ENCODE results near the gene ABCA1. TPM values are rescaled to one million over a fixed set of nuclear protein-coding genes. Genes with fewer than 3 reads are reported as not detected.

ABCA1 gene
- total and polyA plus RNA-seq, 4 experiments from 2014 or later = 0.57 to 1.2 (median 0.91) TPM

DNA sequence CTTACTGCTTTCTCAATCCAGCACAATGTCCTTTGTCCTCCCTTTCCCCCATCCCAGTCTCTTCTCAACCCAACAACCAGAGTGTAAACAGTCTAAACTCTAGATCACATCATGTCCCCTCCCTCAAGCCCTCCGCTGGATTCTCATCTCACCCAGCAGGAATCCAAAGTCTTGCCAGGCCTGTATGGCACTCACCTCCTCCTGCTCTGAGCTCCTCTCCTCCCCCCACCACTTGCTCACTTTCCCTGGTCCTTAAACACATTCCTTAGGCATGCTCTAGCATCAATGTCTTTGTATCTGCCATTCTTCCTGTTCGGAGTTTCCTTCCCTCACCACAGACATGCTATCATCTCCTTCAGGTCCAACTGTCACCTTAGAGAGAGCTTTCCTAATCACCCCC is 85.3 kb downstream of the ABCA1 start:
- Histone ChIP-seq H3K27ac (ENCODE audit: low read depth, low read length) (no peak overlapping the region), H3K4me3 (ENCODE audit: low read length in 2 of 2) (no peak overlapping the region), H3K9me3 (ENCODE audit: control insufficient read depth in 1 of 2, low read length in 2 of 2) (no peaks in the 10 kb centered on the region), H3K27me3 (ENCODE audit: insufficient read depth, low read length) (no peaks in the 10 kb centered on the region), H3K4me1 (ENCODE audit: insufficient read depth, low read length) (no peaks in the 10 kb centered on the region), H3K36me3 (ENCODE audit: insufficient read depth, low read length) (no peaks in the 10 kb centered on the region)
- Mint-ChIP-seq H3K27me3 (peaks cover 0 to 6% of the 10 kb centered on the region in 2 donors), H3K36me3 (peaks cover 0 to 3% of the 10 kb centered on the region in 2 donors), H3K4me1 (peaks cover 0 to 5% (median 0%) of the 10 kb centered on the region in 4 donors), H3K27ac (no peak overlapping the region), H3K9me3 (no peaks in the 10 kb centered on the region), H3K4me3 (no peak overlapping the region)
- intact Hi-C loops (cut with micrococcal nuclease) = no loop called here
- CTCF ChIA-PET (ENCODE audit: partially characterized antibody) = no interaction called here
- no peak for DNase-seq
- POLR2A ChIA-PET (ENCODE audit: partially characterized antibody) = no interaction called here

DNA sequence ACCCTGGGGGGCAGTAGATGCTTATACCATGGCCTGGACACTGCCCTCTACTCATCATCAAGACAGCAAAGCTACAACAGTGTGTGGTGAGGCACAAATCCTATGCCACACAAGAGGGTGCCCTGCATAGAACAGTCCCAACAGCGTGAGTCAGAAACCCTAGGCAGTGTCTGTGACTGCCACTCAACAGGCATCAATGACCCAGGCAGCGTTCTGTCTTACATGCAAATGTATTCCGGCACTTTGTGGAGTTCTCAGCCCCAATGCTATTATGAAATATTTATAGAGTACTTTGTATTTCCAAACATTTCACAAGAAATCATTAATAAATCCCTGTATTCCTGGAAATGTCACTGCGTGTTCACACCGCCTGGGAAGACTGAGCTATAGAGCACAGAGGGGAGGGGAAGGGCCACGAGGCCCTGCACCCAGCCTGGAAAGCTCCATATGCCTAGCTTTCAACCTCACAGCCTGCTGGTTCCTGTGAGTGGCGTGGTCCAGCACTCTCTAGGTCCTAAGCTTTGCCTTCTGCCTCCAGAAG is 86.3 kb downstream of the ABCA1 start:
- Histone ChIP-seq H3K27me3 (ENCODE audit: insufficient read depth, low read length) (no peaks in the 10 kb centered on the region), H3K27ac (ENCODE audit: low read depth, low read length) (no peak overlapping the region), H3K4me3 (ENCODE audit: low read length in 2 of 2) (no peak overlapping the region), H3K4me1 (ENCODE audit: insufficient read depth, low read length) (peaks cover under 1% of the 10 kb centered on the region), H3K36me3 (ENCODE audit: insufficient read depth, low read length) (no peaks in the 10 kb centered on the region), H3K9me3 (ENCODE audit: control insufficient read depth in 1 of 2, low read length in 2 of 2) (no peaks in the 10 kb centered on the region)
- no peak overlapping the region for H3K4me3 Mint-ChIP-seq
- peaks cover 0 to 5% (median 3%) of the 10 kb centered on the region in 4 donors for H3K4me1 Mint-ChIP-seq
- ChIA-PET POLR2A (ENCODE audit: partially characterized antibody) (no interaction called here), CTCF (ENCODE audit: partially characterized antibody) (interaction anchor here (0.6 to 1.4 kb wide), 2 partner anchors 22 to 62 kb away, joined by 3 to 4 read pairs; no protein-coding TSS in a partner anchor)
- H3K27ac Mint-ChIP-seq = no peak overlapping the region
- no peaks in the 10 kb centered on the region for H3K9me3 Mint-ChIP-seq
- H3K27me3 Mint-ChIP-seq = peaks cover 0 to 5% of the 10 kb centered on the region in 2 donors
- peaks cover 0 to 7% of the 10 kb centered on the region in 2 donors for H3K36me3 Mint-ChIP-seq
- intact Hi-C loops (cut with micrococcal nuclease) = no loop called here
- no peak for DNase-seq

DNA sequence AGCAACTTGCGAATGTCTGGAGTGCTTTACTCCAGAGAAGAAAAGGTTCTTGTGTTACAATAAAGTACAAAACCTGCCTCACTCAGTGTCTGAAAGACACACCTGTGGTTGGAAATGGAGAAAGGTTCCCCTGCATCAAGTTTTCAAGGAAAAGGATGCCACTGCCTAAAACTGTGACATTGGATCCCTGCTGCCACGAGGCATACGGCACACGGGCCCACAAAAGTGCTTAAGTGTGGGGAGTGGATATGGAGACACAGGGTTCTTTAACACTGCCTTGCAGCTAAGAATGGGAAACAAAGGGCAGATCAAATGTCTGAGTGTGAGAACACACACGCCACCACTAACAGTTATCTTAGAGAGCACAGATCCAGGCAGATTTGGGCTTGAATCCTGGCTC is 89.0 kb downstream of the ABCA1 start:
- H3K36me3 ChIP-seq (ENCODE audit: insufficient read depth, low read length) = no peaks in the 10 kb centered on the region
- no peak overlapping the region for H3K27ac ChIP-seq (ENCODE audit: low read depth, low read length)
- no peaks in the 10 kb centered on the region for H3K9me3 ChIP-seq (ENCODE audit: control insufficient read depth in 1 of 2, low read length in 2 of 2)
- Mint-ChIP-seq H3K4me3 (no peak overlapping the region), H3K9me3 (no peaks in the 10 kb centered on the region), H3K27me3 (peaks cover 0 to 5% of the 10 kb centered on the region in 2 donors), H3K4me1 (peaks cover 0 to 13% (median 7%) of the 10 kb centered on the region in 4 donors), H3K36me3 (peaks cover 0 to 7% of the 10 kb centered on the region in 2 donors), H3K27ac (no peak overlapping the region)
- H3K4me1 ChIP-seq (ENCODE audit: insufficient read depth, low read length) = peaks cover 6% of the 10 kb centered on the region
- H3K4me3 ChIP-seq (ENCODE audit: low read length in 2 of 2) = no peak overlapping the region
- CTCF ChIA-PET (ENCODE audit: partially characterized antibody) = interaction anchor here (0.7 to 0.9 kb wide), 2 partner anchors 30 to 39 kb away, joined by 3 read pairs; no protein-coding TSS in a partner anchor
- POLR2A ChIA-PET (ENCODE audit: partially characterized antibody) = no interaction called here
- no peak for DNase-seq
- H3K27me3 ChIP-seq (ENCODE audit: insufficient read depth, low read length) = no peaks in the 10 kb centered on the region
- intact Hi-C loops (cut with micrococcal nuclease) = no loop called here

- intact Hi-C loops (cut with micrococcal nuclease) = no loop called here
- POLR2A ChIA-PET (ENCODE audit: partially characterized antibody) = no interaction called here
Measured at GRCh38 chr9:104836767-104837166, 91.2 kb downstream of the ABCA1 start.

DNA sequence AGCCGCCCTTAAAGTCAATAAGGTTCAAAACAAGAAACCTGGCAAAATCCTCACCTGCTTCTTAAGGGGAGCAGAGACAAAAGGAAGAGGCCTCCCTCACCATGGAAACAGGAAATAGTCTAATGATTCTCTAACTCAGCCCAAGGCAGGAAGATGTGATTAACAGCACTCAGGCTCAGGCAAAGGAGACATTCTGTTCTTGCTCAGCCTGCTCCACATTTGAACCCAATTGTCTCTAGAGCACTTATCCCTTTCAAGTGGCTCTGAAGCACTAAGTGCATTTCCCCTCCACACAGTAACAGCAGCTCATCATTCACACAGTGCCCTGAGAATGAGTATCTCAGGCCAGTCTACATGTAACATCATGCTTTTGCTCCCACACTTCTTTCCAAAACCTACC is 91.7 kb downstream of the ABCA1 start:
- Mint-ChIP-seq H3K27me3 (peaks cover 0 to 5% of the 10 kb centered on the region in 2 donors), H3K4me1 (peaks cover 0 to 13% (median 7%) of the 10 kb centered on the region in 4 donors), H3K27ac (no peak overlapping the region), H3K9me3 (no peaks in the 10 kb centered on the region), H3K36me3 (peaks cover 0 to 13% of the 10 kb centered on the region in 2 donors), H3K4me3 (no peak overlapping the region)
- peaks cover 6% of the 10 kb centered on the region for H3K4me1 ChIP-seq (ENCODE audit: insufficient read depth, low read length)
- no peaks in the 10 kb centered on the region for H3K36me3 ChIP-seq (ENCODE audit: insufficient read depth, low read length)
- H3K27ac ChIP-seq (ENCODE audit: low read depth, low read length) = no peak overlapping the region
- no peak overlapping the region for H3K4me3 ChIP-seq (ENCODE audit: low read length in 2 of 2)
- no peak for DNase-seq
- no peaks in the 10 kb centered on the region for H3K27me3 ChIP-seq (ENCODE audit: insufficient read depth, low read length)
- H3K9me3 ChIP-seq (ENCODE audit: control insufficient read depth in 1 of 2, low read length in 2 of 2) = no peaks in the 10 kb centered on the region
- POLR2A ChIA-PET (ENCODE audit: partially characterized antibody) = no interaction called here
- intact Hi-C loops (cut with micrococcal nuclease) = no loop called here
- CTCF ChIA-PET (ENCODE audit: partially characterized antibody) = interaction anchor here (1.8 kb wide), 1 partner anchor 24 kb away, joined by 4 read pairs; no protein-coding TSS in a partner anchor

More at GRCh38 chr9:104836767-104837166, 91.2 kb downstream of the ABCA1 start:
- CTCF ChIA-PET (ENCODE audit: partially characterized antibody) = interaction anchor here (1.8 kb wide), 1 partner anchor 24 kb away, joined by 4 read pairs; no protein-coding TSS in a partner anchor
- Mint-ChIP-seq H3K9me3 (no peaks in the 10 kb centered on the region), H3K36me3 (peaks cover 0 to 9% of the 10 kb centered on the region in 2 donors), H3K27me3 (peaks cover 0 to 5% of the 10 kb centered on the region in 2 donors), H3K4me1 (peaks cover 0 to 13% (median 7%) of the 10 kb centered on the region in 4 donors), H3K27ac (peak overlapping the region in 1 of 7 donors; percentile 69), H3K4me3 (peak overlapping the region in 1 of 8 donors; percentile 27)
- DNase-seq = no peak
- no peak overlapping the region for H3K27ac ChIP-seq (ENCODE audit: low read depth, low read length)
- peaks cover 6% of the 10 kb centered on the region for H3K4me1 ChIP-seq (ENCODE audit: insufficient read depth, low read length)
- H3K4me3 ChIP-seq (ENCODE audit: low read length in 2 of 2) = no peak overlapping the region
- H3K9me3 ChIP-seq (ENCODE audit: control insufficient read depth in 1 of 2, low read length in 2 of 2) = no peaks in the 10 kb centered on the region
- no peaks in the 10 kb centered on the region for H3K27me3 ChIP-seq (ENCODE audit: insufficient read depth, low read length)
- H3K36me3 ChIP-seq (ENCODE audit: insufficient read depth, low read length) = no peaks in the 10 kb centered on the region

GRCh38 chr9:104835161-104835560 is 92.8 kb downstream of the ABCA1 start:
- Mint-ChIP-seq H3K36me3 (peaks cover 0 to 14% of the 10 kb centered on the region in 2 donors), H3K4me1 (peaks cover 0 to 13% (median 7%) of the 10 kb centered on the region in 4 donors), H3K27ac (no peak overlapping the region), H3K27me3 (peaks cover 0 to 5% of the 10 kb centered on the region in 2 donors), H3K4me3 (no peak overlapping the region), H3K9me3 (no peaks in the 10 kb centered on the region)
- H3K4me3 ChIP-seq (ENCODE audit: low read length in 2 of 2) = no peak overlapping the region
- H3K27me3 ChIP-seq (ENCODE audit: insufficient read depth, low read length) = no peaks in the 10 kb centered on the region
- intact Hi-C loops (cut with micrococcal nuclease) = no loop called here
- no peaks in the 10 kb centered on the region for H3K9me3 ChIP-seq (ENCODE audit: control insufficient read depth in 1 of 2, low read length in 2 of 2)
- no peak overlapping the region for H3K27ac ChIP-seq (ENCODE audit: low read depth, low read length)
- H3K4me1 ChIP-seq (ENCODE audit: insufficient read depth, low read length) = peaks cover 6% of the 10 kb centered on the region
- ChIA-PET CTCF (ENCODE audit: partially characterized antibody) (interaction anchor here (0.8 to 1.2 kb wide), 2 partner anchors 28 to 322 kb away, joined by 3 read pairs; no protein-coding TSS in a partner anchor), POLR2A (ENCODE audit: partially characterized antibody) (no interaction called here)
- H3K36me3 ChIP-seq (ENCODE audit: insufficient read depth, low read length) = no peaks in the 10 kb centered on the region
- no peak for DNase-seq

DNA sequence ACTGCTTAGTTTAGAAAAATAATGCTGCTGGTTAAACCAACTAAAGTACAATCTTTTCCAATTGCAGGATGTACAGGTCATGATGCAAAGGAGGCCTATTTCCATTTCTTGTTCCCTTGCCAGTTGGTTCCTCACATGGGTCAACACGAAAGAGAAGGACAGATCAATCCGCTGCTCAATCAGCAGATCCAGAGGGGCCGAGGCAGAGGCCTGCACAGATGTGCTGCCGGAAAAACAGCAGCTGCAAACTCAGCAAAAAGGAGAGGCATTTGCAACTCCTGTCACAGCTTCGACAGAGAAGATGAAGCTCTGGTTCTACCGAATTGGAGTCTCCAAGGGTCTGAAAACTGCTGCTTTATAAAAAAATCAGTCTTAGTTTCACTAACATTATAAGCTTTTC is 94.3 kb downstream of the ABCA1 start:
- Histone ChIP-seq H3K4me1 (ENCODE audit: insufficient read depth, low read length) (peaks cover 6% of the 10 kb centered on the region), H3K27me3 (ENCODE audit: insufficient read depth, low read length) (no peaks in the 10 kb centered on the region), H3K27ac (ENCODE audit: low read depth, low read length) (no peak overlapping the region), H3K9me3 (ENCODE audit: control insufficient read depth in 1 of 2, low read length in 2 of 2) (no peaks in the 10 kb centered on the region), H3K4me3 (ENCODE audit: low read length in 2 of 2) (no peak overlapping the region), H3K36me3 (ENCODE audit: insufficient read depth, low read length) (no peaks in the 10 kb centered on the region)
- no peaks in the 10 kb centered on the region for H3K9me3 Mint-ChIP-seq
- ChIA-PET POLR2A (ENCODE audit: partially characterized antibody) (no interaction called here), CTCF (ENCODE audit: partially characterized antibody) (no interaction called here)
- DNase-seq = no peak
- H3K36me3 Mint-ChIP-seq = peaks cover 0 to 15% of the 10 kb centered on the region in 2 donors
- H3K27me3 Mint-ChIP-seq = no peaks in the 10 kb centered on the region
- H3K4me1 Mint-ChIP-seq = peaks cover 0 to 13% (median 7%) of the 10 kb centered on the region in 4 donors
- no peak overlapping the region for H3K27ac Mint-ChIP-seq
- intact Hi-C loops (cut with micrococcal nuclease) = no loop called here
- H3K4me3 Mint-ChIP-seq = no peak overlapping the region
